Right lobe of liver (tissue), 6 donors: ENCODE measurements around the gene SPI1. TPM values are rescaled to one million over a fixed set of nuclear protein-coding genes. Genes with fewer than 3 reads are reported as not detected.

Source experiments
- ATAC-seq, 4 donors: fragments of 200-7000 bp; cut with Tn5 transposase; one replicate each; pipeline ENCODE4 v1.9.1; 2020; ENCODE audit warnings: mild to moderate bottlenecking in 4 of 4, moderate library complexity in 4 of 4
- DNase-seq, 3 donors: peaks; one replicate each; pipeline ENCODE4 v3.0.0-alpha.2; 2020
- H3K27ac ChIP-seq, 3 donors: fragments of 200-600 bp; one replicate each; pipeline ENCODE4 v1.8.0; 2022
- H3K27me3 ChIP-seq, 2 donors: fragments of 200-600 bp; one replicate each; pipeline ENCODE4 v1.8.0; 2022
- H3K36me3 ChIP-seq, 4 donors: fragments of 200-600 bp; sonication (generic) in 1 of 4; one replicate each; pipeline versions ENCODE4 v1.5.1 to v1.8.0; 2017 to 2022; ENCODE audit warnings: control low read depth in 1 of 4
- H3K4me1 ChIP-seq, 4 donors: fragments of 200-600 bp; sonication (generic) in 1 of 4; one replicate each; pipeline versions ENCODE4 v1.5.1 to v1.8.0; 2017 to 2022; ENCODE audit warnings: control low read depth in 1 of 4
- H3K4me3 ChIP-seq, 3 donors: fragments of 200-600 bp; one replicate each; pipeline ENCODE4 v1.8.0; 2022
- H3K9me3 ChIP-seq, 4 donors: fragments of 200-600 bp; sonication (generic) in 1 of 4; one replicate each; pipeline versions ENCODE4 v1.5.1 to v1.8.0; 2017 to 2022; ENCODE audit warnings: control low read depth in 1 of 4
- POLR2A ChIP-seq: fragments of 450-650 bp; IDR thresholded peaks from one replicate; pipeline ENCODE4 v1.6.1; 2017; ENCODE audit warnings: antibody characterized with exemption, mild to moderate bottlenecking
- whole genome bisulfite sequencing: methylation state at CpG from one replicate; pipeline ENCODE4 v1.1.6; 2018; ENCODE audit warnings: low coverage, low lambda C conversion rate; ENCODE audit not compliant: insufficient coverage; ENCODE audit errors: missing lambda C conversion rate; 5-methylcytosine and 5-hydroxymethylcytosine counted together
- intact Hi-C, 2 donors: fragments of 100-400 bp; cut with DNase I; formaldehyde crosslinking; loops; one replicate each; pipeline versions ENCODE4 v1.11.2 to v1.14.1; 2022
- total RNA-seq, 6 experiments: library from RNA; depleted of rRNA in 2 of 6; stranded (reverse); fragments of >200 nt in 2 of 6; fragmentation: NEBNext Ultra II Directional in 3 of 6; extraction: Animal tissue kit (Norgen Biotek cat#: 25700) in 3 of 6; gene quantifications; one replicate each; pipeline versions ENCODE4 v1.1.0 to v1.2.4, GENCODE V29; 2016 to 2023
- TF ChIP-seq, protein P1 (sequence below), 4 donors: fragments of 200-600 bp in 3 of 4; fragments of 450-650 bp in 1 of 4; IDR thresholded peaks; one replicate each; pipeline versions ENCODE4 v1.5.1 to v1.8.0; 2016 to 2022; ENCODE audit warnings: antibody characterized with exemption in 4 of 4, mild to moderate bottlenecking in 2 of 4
- donor health status: DM: no; HTN: yes; CAD: no.
- donor health status: DM: no; HTN: no; CAD: no.
- donor health status: DM: no; HTN: no; CAD: no.
- donor health status: DM: no; HTN: yes; CAD: no.
- donor health status: DM: no; HTN: yes; CAD: no.

Gene SPI1
- total RNA-seq, 6 experiments from 2014 or later = 7.5 to 29.1 (median 10.1) TPM

GRCh38 chr11:47360341-47360740, 18.0 kb downstream of the SPI1 start:
- TF ChIP-seq, protein P1, sequence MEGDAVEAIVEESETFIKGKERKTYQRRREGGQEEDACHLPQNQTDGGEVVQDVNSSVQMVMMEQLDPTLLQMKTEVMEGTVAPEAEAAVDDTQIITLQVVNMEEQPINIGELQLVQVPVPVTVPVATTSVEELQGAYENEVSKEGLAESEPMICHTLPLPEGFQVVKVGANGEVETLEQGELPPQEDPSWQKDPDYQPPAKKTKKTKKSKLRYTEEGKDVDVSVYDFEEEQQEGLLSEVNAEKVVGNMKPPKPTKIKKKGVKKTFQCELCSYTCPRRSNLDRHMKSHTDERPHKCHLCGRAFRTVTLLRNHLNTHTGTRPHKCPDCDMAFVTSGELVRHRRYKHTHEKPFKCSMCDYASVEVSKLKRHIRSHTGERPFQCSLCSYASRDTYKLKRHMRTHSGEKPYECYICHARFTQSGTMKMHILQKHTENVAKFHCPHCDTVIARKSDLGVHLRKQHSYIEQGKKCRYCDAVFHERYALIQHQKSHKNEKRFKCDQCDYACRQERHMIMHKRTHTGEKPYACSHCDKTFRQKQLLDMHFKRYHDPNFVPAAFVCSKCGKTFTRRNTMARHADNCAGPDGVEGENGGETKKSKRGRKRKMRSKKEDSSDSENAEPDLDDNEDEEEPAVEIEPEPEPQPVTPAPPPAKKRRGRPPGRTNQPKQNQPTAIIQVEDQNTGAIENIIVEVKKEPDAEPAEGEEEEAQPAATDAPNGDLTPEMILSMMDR (IDR thresholded peaks at IDR 0.05) = no peak
- TF ChIP-seq POLR2A = no peak
- intact Hi-C loops = no loop called here

GRCh38 chr11:47359586-47359985, 18.8 kb downstream of the SPI1 start:
- H3K4me1 ChIP-seq = no peaks in the 10 kb centered on the region
- DNase-seq (peak in 2 of 3 donors; percentile 44 to 53), ATAC-seq (no peak)
- 69% methylated on average over 9 of the region's 17 CpGs for WGBS
- H3K4me3 ChIP-seq = no peak overlapping the region
- no peaks in the 10 kb centered on the region for H3K9me3 ChIP-seq
- TF ChIP-seq, protein P1 (IDR thresholded peaks at IDR 0.05) = no peak
- TF ChIP-seq POLR2A = no peak
- no peaks in the 10 kb centered on the region for H3K36me3 ChIP-seq
- H3K27me3 ChIP-seq = no peaks in the 10 kb centered on the region
- no peak overlapping the region for H3K27ac ChIP-seq
- intact Hi-C loops = loop anchor here in 1 of 2 donors (10.0 kb wide), 1 partner anchor 95 kb away; no protein-coding TSS in a partner anchor

More at GRCh38 chr11:47360341-47360740, 18.0 kb downstream of the SPI1 start:
- H3K4me3 ChIP-seq = no peak overlapping the region
- peak in 1 of 3 donors; percentile 34 for DNase-seq
- WGBS = 77% methylated on average over 8 of the region's 15 CpGs
- H3K9me3 ChIP-seq = no peaks in the 10 kb centered on the region
- no peaks in the 10 kb centered on the region for H3K4me1 ChIP-seq
- H3K36me3 ChIP-seq = no peaks in the 10 kb centered on the region
- no peaks in the 10 kb centered on the region for H3K27me3 ChIP-seq
- H3K27ac ChIP-seq = no peak overlapping the region
- no peak for ATAC-seq

DNA sequence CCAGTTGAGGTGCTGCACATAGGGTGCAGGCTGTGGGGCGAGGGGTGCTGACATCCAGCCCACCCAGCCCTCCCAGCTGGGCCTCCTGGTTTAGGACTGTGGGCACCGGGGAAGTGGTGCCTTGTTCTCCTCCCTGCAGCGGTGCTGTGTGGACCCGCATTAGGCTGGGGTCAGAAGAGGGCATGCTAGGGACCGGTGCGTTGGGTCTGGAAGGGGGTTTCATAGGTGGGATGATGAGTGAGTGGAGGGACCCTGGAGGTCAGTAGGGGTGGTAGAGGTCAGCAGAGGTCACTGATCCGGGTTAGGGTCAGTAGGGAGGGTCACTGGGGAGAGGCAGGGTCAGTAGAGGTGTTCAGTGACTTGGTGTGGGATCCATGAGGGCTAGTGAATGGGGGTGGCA, 19.2 kb downstream of the SPI1 start:
- no peaks in the 10 kb centered on the region for H3K27me3 ChIP-seq
- no peak overlapping the region for H3K27ac ChIP-seq
- WGBS = 68% methylated on average over 6 of the region's 7 CpGs
- intact Hi-C loops = loop anchor here in 1 of 2 donors (10.0 kb wide), 1 partner anchor 94 kb away; no protein-coding TSS in a partner anchor
- ATAC-seq = no peak
- no peak for TF ChIP-seq POLR2A
- TF ChIP-seq, protein P1 (IDR thresholded peaks at IDR 0.05) = no peak
- no peaks in the 10 kb centered on the region for H3K9me3 ChIP-seq
- DNase-seq = peak in 1 of 3 donors; percentile 42
- H3K36me3 ChIP-seq = no peaks in the 10 kb centered on the region
- no peaks in the 10 kb centered on the region for H3K4me1 ChIP-seq
- H3K4me3 ChIP-seq = no peak overlapping the region

DNA sequence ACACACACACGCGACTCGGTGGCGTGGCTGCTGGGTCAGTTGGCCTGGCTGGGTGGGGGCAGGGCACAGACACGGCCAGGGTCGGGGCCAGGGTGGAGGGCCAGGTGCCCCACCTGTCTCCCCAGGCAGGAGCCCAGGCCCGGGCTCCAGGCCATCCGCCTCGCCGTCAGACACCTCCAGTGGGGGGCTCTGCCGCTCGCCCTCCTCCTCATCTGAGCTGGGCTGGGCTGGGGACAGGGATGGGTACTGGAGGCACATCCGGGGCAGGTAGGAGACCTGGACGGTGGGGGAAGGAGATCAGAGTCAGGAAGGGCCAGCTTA, 19.7 kb downstream of the SPI1 start:
- H3K27me3 ChIP-seq = no peaks in the 10 kb centered on the region
- H3K27ac ChIP-seq = no peak overlapping the region
- no peaks in the 10 kb centered on the region for H3K4me1 ChIP-seq
- DNase-seq (peak in 1 of 3 donors; percentile 45), ATAC-seq (no peak)
- H3K36me3 ChIP-seq = no peaks in the 10 kb centered on the region
- WGBS = 49% methylated on average over 2 of the region's 14 CpGs
- no peaks in the 10 kb centered on the region for H3K9me3 ChIP-seq
- no peak overlapping the region for H3K4me3 ChIP-seq
- intact Hi-C loops = loop anchor here in 1 of 2 donors (10.0 kb wide), 1 partner anchor 94 kb away; no protein-coding TSS in a partner anchor
- TF ChIP-seq, protein P1 (IDR thresholded peaks at IDR 0.05) = no peak
- no peak for TF ChIP-seq POLR2A
